ENCODE measurements around the gene TPH2.

TPH2 gene

DNA sequence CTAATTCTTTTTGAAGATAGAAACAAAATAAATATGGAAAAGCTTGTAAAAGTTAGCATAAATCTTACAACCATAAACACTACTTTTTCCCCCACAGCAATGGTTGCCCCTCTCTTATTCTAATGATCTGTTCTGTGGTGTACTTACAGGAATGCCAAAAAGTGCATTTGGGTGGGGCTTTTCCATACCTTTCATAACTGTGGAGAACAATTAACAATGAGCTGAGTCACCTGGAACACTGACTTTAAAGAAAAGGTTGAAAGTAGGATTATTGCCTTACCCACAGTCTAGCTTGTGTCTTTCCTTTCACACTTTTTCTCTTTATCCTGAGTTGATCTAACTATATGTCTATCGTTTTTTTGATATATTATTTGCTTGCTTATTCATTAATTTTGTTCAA, 86.9 kb downstream of the TPH2 start:
- H3K36me3 ChIP-seq, result no peaks in the 10 kb centered on the region
- TF ChIP-seq, protein P1, sequence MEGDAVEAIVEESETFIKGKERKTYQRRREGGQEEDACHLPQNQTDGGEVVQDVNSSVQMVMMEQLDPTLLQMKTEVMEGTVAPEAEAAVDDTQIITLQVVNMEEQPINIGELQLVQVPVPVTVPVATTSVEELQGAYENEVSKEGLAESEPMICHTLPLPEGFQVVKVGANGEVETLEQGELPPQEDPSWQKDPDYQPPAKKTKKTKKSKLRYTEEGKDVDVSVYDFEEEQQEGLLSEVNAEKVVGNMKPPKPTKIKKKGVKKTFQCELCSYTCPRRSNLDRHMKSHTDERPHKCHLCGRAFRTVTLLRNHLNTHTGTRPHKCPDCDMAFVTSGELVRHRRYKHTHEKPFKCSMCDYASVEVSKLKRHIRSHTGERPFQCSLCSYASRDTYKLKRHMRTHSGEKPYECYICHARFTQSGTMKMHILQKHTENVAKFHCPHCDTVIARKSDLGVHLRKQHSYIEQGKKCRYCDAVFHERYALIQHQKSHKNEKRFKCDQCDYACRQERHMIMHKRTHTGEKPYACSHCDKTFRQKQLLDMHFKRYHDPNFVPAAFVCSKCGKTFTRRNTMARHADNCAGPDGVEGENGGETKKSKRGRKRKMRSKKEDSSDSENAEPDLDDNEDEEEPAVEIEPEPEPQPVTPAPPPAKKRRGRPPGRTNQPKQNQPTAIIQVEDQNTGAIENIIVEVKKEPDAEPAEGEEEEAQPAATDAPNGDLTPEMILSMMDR (IDR thresholded peaks at IDR 0.05), result no peak

DNA sequence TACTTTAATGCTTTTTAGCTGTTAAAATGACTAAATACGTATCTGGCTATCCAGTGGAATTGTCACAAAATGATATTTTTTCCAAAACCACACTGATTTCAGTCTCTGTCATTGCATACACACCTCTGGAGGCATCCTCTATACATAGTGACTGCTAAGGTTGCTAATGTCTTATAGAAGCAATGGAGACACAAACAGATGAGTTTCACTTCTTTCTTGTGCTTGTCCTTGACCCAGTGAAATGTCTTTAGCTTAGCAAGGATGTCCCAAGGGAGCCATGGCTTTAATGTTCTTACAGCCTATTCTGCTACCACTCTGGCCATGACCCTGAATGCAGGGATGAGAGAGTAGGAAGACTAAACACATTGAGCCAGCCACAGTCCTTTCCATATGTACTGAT, 90.3 kb downstream of the TPH2 start:
- Histone ChIP-seq H3K4me3 (ENCODE audit: low read depth in 1 of 2, low read length in 1 of 2) (no peak overlapping the region), H3K27ac (no peak overlapping the region), H3K27me3 (no peaks in the 10 kb centered on the region), H3K4me1 (ENCODE audit: control insufficient read depth in 1 of 2, insufficient read depth in 1 of 2, low read depth in 1 of 2, low read length in 1 of 2) (no peaks in the 10 kb centered on the region), H3K9me3 (no peaks in the 10 kb centered on the region), H3K36me3 (no peaks in the 10 kb centered on the region)
- TF ChIP-seq, protein P1 (IDR thresholded peaks at IDR 0.05), result no peak

More for the DNA sequence above, 86.9 kb downstream of the TPH2 start:
- no peaks in the 10 kb centered on the region for H3K27me3 ChIP-seq
- no peaks in the 10 kb centered on the region for H3K9me3 ChIP-seq
- H3K4me3 ChIP-seq (ENCODE audit: low read depth in 1 of 2, low read length in 1 of 2), result no peak overlapping the region
- H3K4me1 ChIP-seq (ENCODE audit: control insufficient read depth in 1 of 2, insufficient read depth in 1 of 2, low read depth in 1 of 2, low read length in 1 of 2), result no peaks in the 10 kb centered on the region
- H3K27ac ChIP-seq, result no peak overlapping the region

DNA sequence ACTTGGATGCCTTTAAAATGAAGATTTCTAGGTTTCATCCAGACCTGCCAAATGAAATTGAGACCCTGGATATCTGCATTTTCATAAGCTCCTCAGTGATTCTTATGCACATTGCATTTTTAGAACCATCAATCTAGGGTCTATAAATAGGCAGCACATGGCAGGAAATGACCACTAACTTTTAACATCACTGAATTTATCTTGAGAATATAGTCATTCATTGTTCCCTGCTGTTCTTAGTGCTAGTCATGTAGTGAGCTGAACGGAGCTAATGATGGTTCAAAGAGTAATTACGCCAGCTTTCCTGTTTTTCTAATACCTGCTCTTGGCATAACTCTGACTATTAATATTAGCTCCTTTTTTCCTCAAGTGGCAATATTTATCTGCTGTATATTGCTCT, 91.6 kb downstream of the TPH2 start:
- Histone ChIP-seq H3K4me3 (ENCODE audit: low read depth in 1 of 2, low read length in 1 of 2) (no peak overlapping the region), H3K27ac (no peak overlapping the region), H3K27me3 (no peaks in the 10 kb centered on the region), H3K36me3 (no peaks in the 10 kb centered on the region), H3K4me1 (ENCODE audit: control insufficient read depth in 1 of 2, insufficient read depth in 1 of 2, low read depth in 1 of 2, low read length in 1 of 2) (no peaks in the 10 kb centered on the region), H3K9me3 (no peaks in the 10 kb centered on the region)
- TF ChIP-seq, protein P1 (IDR thresholded peaks at IDR 0.05), result no peak

DNA sequence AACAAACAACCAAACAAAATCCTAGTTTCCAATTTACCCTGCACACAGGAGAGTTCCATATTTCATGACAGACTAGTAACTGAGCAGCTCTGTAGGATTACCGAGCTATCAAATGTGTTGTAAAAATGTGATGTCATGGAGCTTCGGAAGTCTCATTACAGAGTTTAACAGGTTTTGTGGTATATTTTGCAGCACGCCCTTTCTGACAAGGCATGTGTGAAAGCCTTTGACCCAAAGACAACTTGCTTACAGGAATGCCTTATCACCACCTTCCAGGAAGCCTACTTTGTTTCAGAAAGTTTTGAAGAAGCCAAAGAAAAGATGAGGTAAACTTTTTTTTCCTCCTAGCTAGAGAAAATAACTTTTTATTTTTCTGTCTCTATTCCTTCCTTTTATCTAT, 92.4 kb downstream of the TPH2 start:
- H3K9me3 ChIP-seq, result no peaks in the 10 kb centered on the region
- TF ChIP-seq, protein P1 (IDR thresholded peaks at IDR 0.05), result no peak
- H3K27ac ChIP-seq, result no peak overlapping the region
- no peaks in the 10 kb centered on the region for H3K36me3 ChIP-seq
- H3K27me3 ChIP-seq, result no peaks in the 10 kb centered on the region
- H3K4me3 ChIP-seq (ENCODE audit: low read depth in 1 of 2, low read length in 1 of 2), result no peak overlapping the region
- no peaks in the 10 kb centered on the region for H3K4me1 ChIP-seq (ENCODE audit: control insufficient read depth in 1 of 2, insufficient read depth in 1 of 2, low read depth in 1 of 2, low read length in 1 of 2)

DNA sequence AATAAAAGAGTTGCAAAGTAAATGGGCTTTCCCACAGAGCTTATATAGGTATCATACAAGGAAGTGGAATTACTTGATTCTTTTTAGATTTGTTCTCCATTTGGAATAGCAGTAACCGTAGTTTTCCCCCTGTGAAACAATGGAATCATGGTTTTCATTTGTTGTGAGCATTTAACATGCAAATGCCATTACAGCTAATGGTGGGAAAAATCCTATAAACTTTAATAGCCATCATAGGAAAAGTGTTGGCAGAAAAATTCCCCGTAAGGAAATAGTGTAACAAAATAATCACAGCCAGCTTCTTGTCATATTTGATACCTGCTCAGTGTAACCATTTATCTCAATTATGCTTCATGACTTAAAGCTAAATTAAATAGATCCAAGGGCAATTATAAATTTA, 95.3 kb downstream of the TPH2 start:
- Histone ChIP-seq H3K27ac (no peak overlapping the region), H3K4me3 (ENCODE audit: low read depth in 1 of 2, low read length in 1 of 2) (no peak overlapping the region), H3K27me3 (no peaks in the 10 kb centered on the region), H3K4me1 (ENCODE audit: control insufficient read depth in 1 of 2, insufficient read depth in 1 of 2, low read depth in 1 of 2, low read length in 1 of 2) (no peaks in the 10 kb centered on the region), H3K9me3 (no peaks in the 10 kb centered on the region), H3K36me3 (no peaks in the 10 kb centered on the region)
- TF ChIP-seq, protein P1 (IDR thresholded peaks at IDR 0.05), result no peak

DNA sequence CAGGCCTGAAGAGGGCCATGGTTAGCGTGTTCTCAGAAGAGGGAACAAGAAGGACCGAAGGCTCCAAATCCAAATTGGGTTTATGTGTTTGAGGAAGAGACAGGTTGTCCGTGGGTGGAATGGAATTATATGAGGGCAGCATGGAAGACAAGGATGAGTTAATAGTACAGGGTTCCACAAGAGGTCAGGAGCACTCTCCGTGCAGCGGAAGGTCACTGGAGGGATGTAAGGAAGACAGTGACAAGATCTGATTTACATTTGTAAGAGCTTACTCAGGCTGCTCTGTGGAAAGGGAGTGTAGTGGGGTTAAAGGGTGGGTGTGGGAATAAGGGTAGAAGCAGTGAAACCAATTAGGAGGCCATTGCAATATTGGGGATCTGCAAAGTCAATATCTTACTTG, 97.0 kb downstream of the TPH2 start:
- no peak overlapping the region for H3K4me3 ChIP-seq (ENCODE audit: low read depth in 1 of 2, low read length in 1 of 2)
- no peaks in the 10 kb centered on the region for H3K36me3 ChIP-seq
- no peaks in the 10 kb centered on the region for H3K9me3 ChIP-seq
- H3K27ac ChIP-seq, result no peak overlapping the region
- no peaks in the 10 kb centered on the region for H3K4me1 ChIP-seq (ENCODE audit: control insufficient read depth in 1 of 2, insufficient read depth in 1 of 2, low read depth in 1 of 2, low read length in 1 of 2)
- TF ChIP-seq, protein P1 (IDR thresholded peaks at IDR 0.05), result no peak
- H3K27me3 ChIP-seq, result no peaks in the 10 kb centered on the region

Data from neutrophil (primary cell).